ENCODE data around the gene MUC4. TPM values are rescaled to one million over a fixed set of nuclear protein-coding genes. Genes with fewer than 3 reads are reported as not detected.

Gene MUC4
- total and polyA plus RNA-seq, 9 of the 15 experiments (the other 6 are each of a cell fraction or from before 2014, with no cell fraction given), result under 0.01 to 0.21 (median 0.10) TPM; not detected in 4

- TF ChIP-seq RNF219 (CRISPR knock-in tag; IDR thresholded peaks at IDR 0.05) (no peak), NCOR1 (IDR thresholded peaks at IDR 0.05) (no peak), RBM22 (IDR thresholded peaks at IDR 0.05; ENCODE audit: low read depth, low read length, poor library complexity, severe bottlenecking) (no peak), RBFOX2 (IDR thresholded peaks at IDR 0.05; ENCODE audit: low read depth, low read length) (no peak), ETV6 (IDR thresholded peaks at IDR 0.05; ENCODE audit: borderline replicate concordance in 1 of 2, low read depth in 2 of 2, low read length in 1 of 2) (no peak), ETV6 (CRISPR knock-in tag; IDR thresholded peaks at IDR 0.05; ENCODE audit: borderline replicate concordance) (no peak), ZBTB5 (IDR thresholded peaks at IDR 0.05) (no peak), MAX (CRISPR knock-in tag; IDR thresholded peaks at IDR 0.05) (no peak), ZNF232 (CRISPR knock-in tag; IDR thresholded peaks at IDR 0.05) (peak; percentile 72; the same call in 1 of the 2 replicates), PHF20 (IDR thresholded peaks at IDR 0.05; ENCODE audit: partially characterized antibody) (peak; percentile 70), XRCC3 (IDR thresholded peaks at IDR 0.05) (no peak), IRF1 (CRISPR knock-in tag; IDR thresholded peaks at IDR 0.05; ENCODE audit: borderline replicate concordance) (no peak), RCOR1 (IDR thresholded peaks at IDR 0.05; ENCODE audit: borderline replicate concordance in 1 of 2, low read depth in 2 of 2, low read length in 2 of 2) (no peak; a peak in 1 of 4 replicates), SMAD1 (IDR thresholded peaks at IDR 0.05; ENCODE audit: low read depth, low read length, partially characterized antibody) (no peak), GTF2E2 (tag; IDR thresholded peaks at IDR 0.05) (0 out of 2 replicates have a peak, but pooled peaks have one; percentile 41), ZNF589 (CRISPR knock-in tag; IDR thresholded peaks at IDR 0.05; ENCODE audit: low read depth) (no peak), HLTF (IDR thresholded peaks at IDR 0.05) (0 out of 2 replicates have a peak, but pooled peaks have one; percentile 1), MCM2 (IDR thresholded peaks at IDR 0.05; ENCODE audit: low read depth) (no peak), ZNF12 (CRISPR knock-in tag; IDR thresholded peaks at IDR 0.05) (no peak), BRCA1 (IDR thresholded peaks at IDR 0.05) (no peak), BRCA1 (CRISPR knock-in tag; IDR thresholded peaks at IDR 0.05) (no peak), NFIC (IDR thresholded peaks at IDR 0.05) (no peak), HMG20B (CRISPR knock-in tag; IDR thresholded peaks at IDR 0.05) (no peak), KLF13 (tag; IDR thresholded peaks at IDR 0.05; ENCODE audit: borderline replicate concordance, low read depth) (no peak), ZNF165 (CRISPR knock-in tag; IDR thresholded peaks at IDR 0.05; ENCODE audit: borderline replicate concordance) (no peak)
Observed at GRCh38 chr3:195698647-195699387, 112.9 kb downstream of the MUC4 start (continued).

Data from K562 (cell line).